ENCODE measurements around the gene ADNP.
"Not testable (repeated sequence)": the region's sequence is repeated elsewhere in the genome, so short reads cannot be mapped to it uniquely, and the experiment has no call there.

Gene ADNP

GRCh38 chr20:50931306-50932015, at the start of gene ADNP:
TSS of gene ADNP (minus strand) at chr20:50931437. CDS start at chr20:50903996, 27,441 bp downstream.
- DNase-seq, result peak; percentile 93

GRCh38 chr20:50980071-50980681, 48.9 kb upstream of the ADNP start:
- no peak for DNase-seq

DNA sequence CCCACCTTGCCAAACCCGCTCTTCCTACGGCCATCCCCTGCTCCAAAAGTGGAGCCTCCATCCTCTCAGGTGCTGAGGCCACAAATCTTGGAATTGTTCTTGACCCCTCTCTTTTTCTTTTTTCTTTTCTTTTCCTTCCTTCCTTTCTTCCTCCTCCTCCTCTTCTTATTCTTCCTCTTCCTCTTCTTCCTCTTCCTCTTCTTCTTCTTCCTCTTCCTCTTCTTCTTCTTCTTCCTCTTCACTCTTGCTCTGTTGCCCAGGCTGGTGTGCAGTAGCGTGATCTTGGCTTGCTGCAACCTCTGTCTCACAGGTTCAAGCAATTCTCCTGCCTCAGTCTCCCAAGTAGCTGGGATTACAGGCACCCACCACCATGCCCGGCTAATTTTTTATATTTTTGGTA, 47.3 kb upstream of the ADNP start:
- not testable (repeated sequence) for DNase-seq

DNA sequence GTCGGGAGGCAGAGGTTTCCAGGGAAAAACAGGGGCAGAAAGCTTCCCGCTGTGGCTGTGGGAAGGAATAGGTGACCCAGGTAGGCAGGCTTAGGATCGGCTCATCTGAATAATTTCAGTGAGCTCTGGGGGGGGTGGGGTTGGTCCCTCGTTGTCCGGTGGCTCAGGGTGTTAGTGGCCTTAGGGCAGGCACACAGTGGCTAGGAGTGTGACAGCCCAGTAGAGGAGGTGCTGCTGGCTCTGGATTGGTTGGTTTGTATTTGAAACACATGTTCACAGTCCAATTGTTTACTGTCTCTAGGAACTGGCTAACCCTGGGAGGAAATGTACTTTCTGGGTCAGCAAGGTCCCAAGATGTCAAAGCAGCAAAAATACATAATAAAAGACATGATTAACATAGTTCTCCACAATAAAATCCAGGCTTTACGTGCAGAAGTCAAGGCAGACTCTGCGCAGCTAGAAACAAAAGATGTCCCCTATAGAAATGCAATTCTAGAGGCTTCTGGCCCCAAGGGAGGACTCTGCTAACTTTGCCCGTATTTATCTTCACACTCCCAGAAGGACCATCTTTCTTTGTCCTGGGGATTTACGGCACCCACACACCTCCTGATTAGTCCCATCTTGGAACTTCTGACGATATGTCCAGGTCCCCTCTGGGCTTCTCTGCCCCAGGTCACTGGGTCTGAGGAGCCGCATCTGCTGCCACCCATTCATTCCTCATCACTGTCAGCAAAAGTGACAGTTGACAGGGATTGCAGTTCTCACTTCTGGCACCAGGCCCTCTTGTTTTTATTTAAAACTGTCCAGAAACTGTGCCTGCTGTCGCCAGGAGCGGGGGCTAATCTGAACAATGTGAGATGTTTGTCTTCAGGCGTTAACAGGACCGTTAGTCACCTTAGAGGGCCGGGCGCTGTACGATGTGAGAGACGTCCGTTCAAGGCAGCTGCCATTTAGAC, 46.1 kb upstream of the ADNP start:
- no peak for DNase-seq

- DNase-seq, result no peak
Measured at GRCh38 chr20:50975701-50976330, 44.6 kb upstream of the ADNP start.

- no peak for DNase-seq
Measured at GRCh38 chr20:50969912-50970311, 38.7 kb upstream of the ADNP start.

DNA sequence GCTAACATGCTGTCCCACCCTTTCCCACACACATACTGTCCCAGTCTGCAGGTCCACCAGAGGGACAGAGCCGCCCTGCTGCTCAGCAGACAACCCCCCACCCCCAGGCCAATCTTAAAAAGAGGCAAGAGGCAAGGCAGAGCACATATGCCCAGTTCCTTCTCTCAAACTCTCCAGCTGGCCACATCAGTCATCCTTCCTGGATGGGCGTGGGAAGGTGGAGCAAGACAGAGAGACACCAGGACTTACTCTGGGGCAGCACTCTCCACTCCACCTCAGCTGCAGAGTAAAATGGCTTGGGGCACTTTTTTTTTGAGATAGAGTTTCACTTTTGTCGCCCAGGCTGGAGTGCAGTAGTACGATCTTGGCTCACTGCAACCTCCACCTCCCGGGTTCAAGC, 38.2 kb upstream of the ADNP start:
- DNase-seq, result no peak

DNA sequence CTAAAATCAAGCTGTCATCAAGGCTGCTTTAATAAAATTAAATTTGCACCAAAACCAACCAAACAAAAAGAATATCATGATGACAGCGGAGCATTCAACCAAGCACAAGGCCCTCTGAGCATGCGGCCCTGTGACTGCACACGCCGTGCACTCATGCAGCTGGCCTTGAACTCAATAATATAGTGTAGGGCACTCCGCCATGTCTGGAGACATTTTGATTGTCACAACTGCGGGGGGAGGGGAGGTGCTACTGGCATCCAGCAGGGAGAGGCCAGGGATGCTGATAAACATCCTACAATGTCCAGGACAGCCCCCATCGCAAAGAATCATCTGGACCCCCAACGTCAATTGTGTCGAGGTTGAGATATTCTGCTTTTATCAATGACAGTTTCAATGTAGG, 37.1 kb upstream of the ADNP start:
- no peak for DNase-seq

DNA sequence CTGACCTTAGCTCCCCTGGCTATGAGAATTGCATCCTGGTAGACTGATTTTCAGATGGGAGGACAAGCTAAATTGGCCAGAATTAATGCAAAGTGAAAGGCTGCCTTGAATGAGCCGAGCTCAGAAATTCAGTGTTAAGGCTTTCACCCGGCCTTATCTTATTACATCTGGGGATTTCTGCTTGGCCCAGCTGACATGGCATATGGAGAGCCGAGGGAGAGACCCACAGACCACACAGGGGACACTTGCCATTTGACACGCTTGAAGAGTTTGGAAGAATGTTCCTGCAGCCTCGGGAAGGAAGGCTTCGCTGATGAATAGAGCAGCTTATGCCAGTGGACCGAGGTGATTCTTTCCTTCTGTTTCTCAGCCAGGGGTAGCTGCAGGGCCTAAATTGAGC, 36.3 kb upstream of the ADNP start:
- DNase-seq, result no peak

DNA sequence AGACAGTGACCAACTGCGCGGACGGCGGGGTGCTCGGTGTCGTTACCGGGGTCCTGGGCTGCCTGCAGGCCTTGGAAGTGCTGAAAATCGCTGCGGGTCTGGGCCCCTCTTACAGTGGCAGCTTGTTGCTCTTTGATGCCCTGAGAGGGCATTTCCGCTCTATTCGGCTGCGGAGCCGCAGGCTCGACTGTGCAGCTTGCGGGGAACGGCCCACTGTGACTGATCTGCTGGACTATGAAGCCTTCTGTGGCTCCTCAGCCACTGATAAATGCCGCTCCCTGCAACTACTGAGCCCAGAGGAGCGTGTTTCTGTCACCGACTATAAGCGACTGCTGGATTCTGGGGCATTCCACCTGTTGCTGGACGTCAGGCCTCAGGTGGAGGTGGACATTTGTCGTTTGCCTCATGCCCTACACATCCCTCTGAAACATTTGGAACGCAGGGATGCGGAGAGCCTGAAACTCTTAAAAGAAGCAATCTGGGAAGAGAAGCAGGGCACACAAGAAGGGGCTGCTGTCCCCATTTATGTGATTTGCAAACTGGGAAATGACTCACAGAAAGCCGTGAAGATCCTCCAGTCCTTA, 28.4 kb upstream of the ADNP start:
- no peak for DNase-seq

DNA sequence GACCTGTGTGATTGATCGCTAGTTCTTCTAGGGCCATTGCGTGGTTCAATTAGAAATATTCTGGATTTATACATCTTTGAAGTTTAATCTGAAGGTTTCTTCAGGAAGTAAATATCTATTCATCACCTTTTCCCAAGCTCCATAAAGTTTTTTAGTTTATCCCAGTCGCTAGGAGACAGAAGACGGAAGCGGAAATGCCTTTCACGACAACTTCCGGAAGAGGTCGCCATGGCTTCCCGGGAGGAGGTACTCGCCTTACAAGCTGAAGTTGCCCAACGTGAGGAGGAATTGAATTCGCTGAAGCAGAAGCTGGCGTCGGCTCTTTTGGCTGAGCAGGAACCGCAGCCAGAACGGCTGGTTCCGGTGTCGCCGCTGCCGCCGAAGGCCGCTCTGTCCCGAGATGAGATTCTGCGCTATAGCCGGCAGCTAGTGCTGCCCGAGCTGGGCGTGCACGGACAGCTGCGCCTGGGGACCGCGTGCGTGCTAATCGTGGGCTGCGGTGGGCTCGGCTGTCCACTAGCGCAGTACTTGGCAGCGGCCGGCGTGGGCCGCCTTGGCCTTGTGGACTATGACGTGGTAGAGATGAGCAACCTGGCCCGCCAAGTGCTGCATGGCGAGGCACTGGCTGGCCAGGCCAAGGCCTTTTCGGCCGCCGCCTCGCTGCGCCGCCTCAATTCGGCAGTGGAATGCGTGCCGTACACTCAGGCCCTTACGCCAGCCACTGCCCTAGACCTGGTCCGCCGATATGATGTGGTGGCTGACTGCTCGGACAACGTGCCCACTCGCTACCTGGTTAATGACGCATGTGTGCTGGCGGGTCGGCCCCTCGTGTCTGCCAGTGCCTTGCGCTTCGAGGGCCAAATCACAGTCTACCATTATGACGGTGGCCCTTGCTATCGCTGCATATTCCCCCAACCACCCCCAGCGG, 27.6 kb upstream of the ADNP start, which contains the start of gene MOCS3:
Gene MOCS3 (plus strand): TSS at position 204 of the 928 bp plus-strand sequence. CDS start 25 bp downstream, at position 229.
- DNase-seq, result peak; percentile 77

DNA sequence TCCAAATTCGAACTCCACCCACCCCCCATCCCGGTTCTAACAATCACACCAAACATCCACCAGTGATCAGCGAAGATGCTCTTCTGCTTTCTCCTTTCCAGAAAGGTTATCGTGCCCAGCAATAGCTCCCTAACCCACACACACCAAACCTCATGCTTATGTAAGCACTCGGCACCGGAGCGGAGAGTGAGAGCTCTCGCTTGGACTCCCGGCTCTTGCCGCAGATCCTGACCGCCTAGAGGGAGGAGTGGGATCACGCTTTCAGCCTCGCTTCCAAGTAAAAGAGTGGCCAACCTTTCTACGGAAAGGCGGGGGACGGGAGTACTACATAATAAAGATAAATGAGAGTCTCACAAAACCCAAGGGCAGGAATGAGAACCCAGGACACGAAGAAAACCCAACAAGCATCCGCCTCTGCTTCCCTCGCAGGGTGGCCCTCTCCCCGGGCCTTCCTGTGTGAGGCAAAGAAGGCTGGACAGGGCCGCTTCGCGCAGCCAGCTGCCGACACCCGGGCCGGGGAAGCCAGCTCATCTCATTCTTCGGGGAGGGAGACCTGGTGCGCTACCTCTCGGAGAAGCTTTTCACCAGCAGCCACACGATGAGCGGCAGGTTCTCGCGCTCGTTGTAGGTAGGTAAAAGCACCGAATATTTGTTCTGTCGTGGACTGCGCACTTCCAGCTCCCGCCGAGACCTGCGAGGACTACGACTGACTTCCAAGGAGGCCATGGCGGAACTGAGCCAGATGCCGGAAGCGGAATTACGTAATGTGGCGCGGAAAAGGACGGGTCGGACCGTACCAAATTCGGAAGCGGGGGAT, 26.8 kb upstream of the ADNP start, which contains the start of gene DPM1:
Gene DPM1 (minus strand): TSS at position 735 of the 817 bp plus-strand sequence. CDS start 9 bp downstream, at position 726.
- DNase-seq, result peak; percentile 85

DNA sequence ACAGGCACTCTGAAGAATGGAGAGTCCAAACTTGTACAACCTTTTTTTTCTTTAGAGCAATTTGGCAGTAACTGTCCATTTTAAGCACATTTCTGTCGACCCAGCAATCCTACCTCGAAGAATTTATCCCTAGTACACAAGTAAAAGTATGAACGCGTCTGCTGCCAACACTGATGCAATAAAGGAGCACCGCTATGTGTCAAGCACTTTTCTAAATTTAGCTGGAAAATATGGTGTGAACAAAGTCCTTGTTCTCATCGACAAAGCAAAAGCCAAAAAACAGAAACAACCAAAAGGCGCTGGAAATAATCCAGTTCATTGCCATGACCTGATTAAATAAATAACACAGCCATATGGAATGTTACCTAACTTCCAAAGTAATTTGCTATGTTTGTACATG, 26.0 kb upstream of the ADNP start:
- DNase-seq, result no peak

DNA sequence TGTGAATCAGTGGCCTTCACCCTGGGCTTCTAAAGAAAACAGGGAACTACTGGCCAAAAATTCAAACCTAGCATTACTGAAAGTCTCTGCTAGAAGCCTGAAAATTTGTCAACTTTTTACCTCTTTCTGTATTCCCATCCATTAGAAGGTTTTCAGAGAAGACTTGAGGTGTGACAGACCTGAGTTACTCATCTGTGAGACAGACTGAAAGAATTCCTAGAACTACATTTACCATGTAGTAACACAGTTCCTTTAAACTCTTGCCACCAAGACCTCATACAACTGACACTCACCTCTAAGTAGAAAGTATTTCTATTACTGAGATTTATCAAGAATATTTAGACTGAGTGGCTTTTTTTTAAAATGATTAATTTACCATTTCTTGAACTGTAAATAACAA, 22.6 kb upstream of the ADNP start:
- no peak for DNase-seq

DNA sequence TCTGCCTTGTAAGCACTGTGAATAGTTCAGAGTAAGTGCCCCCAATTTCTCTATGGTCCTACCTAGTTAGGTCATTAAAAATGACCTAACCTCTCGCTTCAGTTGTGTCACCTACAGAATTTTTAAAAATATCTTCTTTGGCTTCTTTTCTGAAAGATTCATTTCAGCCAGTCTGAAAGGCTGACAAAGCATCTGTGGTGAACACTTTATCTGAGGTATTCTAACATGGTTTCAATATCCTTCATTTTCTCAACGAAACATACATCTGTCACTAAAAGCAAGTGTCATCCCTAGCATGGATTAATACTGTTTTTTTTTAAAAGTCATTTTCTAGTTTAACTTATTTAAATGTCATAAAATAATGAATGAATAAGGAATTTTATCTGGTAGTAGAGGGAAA, 22.0 kb upstream of the ADNP start:
- DNase-seq, result no peak

DNA sequence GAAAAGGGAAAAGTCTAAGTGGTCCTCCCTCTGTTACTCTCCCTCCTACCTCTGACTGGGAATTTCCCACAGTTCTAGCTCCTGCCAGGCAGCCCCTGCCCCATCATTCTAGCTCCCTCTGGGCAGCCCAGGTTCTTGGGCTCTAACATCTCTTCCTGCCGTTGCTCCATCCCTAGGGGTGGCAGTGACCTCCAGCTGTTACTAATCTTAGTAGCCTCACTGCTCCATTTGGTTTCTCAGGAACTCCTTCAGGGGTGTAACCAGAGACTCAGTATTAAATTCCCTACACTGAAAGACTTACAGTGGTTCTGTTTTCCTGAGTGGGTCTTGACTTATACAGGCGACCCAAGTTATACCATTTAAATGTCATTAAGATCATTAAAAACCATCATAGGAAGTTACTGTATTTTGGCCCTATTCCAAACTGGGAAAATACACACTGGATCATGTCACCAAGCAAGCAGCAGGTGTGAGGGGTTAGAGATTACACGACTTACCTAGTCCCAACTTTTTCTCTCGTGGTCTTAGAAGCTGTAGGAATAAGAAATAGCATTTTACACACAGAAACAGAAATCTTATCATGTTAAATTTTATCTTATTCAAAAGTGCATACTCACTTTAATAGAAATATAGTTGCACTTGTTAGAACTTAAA, 17.0 kb upstream of the ADNP start:
- DNase-seq, result no peak

- no peak for DNase-seq
Measured at GRCh38 chr20:50943069-50943468, 11.8 kb upstream of the ADNP start.

DNA sequence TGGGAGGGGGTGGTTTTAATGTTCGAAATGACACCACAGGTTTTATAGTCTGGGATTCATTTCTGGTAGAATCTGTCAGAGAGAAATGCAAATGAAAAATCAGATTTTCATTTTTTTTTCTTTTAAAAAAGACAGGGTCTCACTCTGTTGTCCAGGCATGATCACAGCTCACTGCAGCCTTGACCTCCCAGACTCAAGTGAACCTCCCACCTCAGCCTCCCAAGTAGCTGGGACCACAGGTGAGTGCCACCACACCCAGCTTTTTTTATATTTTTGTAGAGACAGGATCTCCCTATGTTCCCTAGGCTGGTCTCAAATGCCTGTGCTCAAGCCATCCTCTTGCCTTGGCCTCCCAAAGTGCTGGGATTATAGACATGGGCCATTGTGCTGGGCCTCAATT, 2.4 kb upstream of the ADNP start:
- no peak for DNase-seq

GRCh38 chr20:50932691-50933280, 1.5 kb upstream of the ADNP start:
- no peak for DNase-seq

All from activated T-cell treated with anti-CD3 and anti-CD28 coated beads, Interleukin-2, amount 50 U/mL, for 1 hour (primary cell).